Sigmoid colon (tissue), 4 donors: ENCODE data around the gene DSCAML1.

ENCODE experiments used
- CTCF ChIP-seq, 4 experiments: fragments of 450-650 bp in 3 of 4; fragments of 200-600 bp in 1 of 4; IDR thresholded peaks; one replicate each; pipeline ENCODE4 v1.5.1; 2016 to 2019; ENCODE audit warnings: antibody characterized with exemption in 4 of 4, mild to moderate bottlenecking in 3 of 4, moderate library complexity in 2 of 4
- EP300 ChIP-seq, 4 donors: sonication (generic); formaldehyde crosslinking; IDR thresholded peaks; one replicate each; pipeline ENCODE4 v1.6.1; 2017; ENCODE audit warnings: antibody characterized with exemption in 4 of 4
- POLR2A ChIP-seq, 2 donors: fragments of 450-650 bp; IDR thresholded peaks; one replicate each; pipeline ENCODE4 v1.6.1; 2016; ENCODE audit warnings: antibody characterized with exemption in 2 of 2, mild to moderate bottlenecking in 2 of 2, moderate library complexity in 2 of 2

- TF ChIP-seq POLR2A (IDR thresholded peaks at IDR 0.05) (no peak), CTCF (IDR thresholded peaks at IDR 0.05) (no peak), EP300 (IDR thresholded peaks at IDR 0.05) (no peak)
Observed at GRCh38 chr11:117794135-117794534, 2.9 kb downstream of the DSCAML1 start.
